Nephron (organoid): ENCODE data around the gene SEMA4G.

Source experiments
- H3K27ac Mint-ChIP-seq, 3 experiments: 2 replicates each; pipeline ENCODE4 v1.8.0; 2020; ENCODE audit warnings: mixed read lengths in 3 of 3, mild to moderate bottlenecking in 2 of 3, moderate library complexity in 1 of 3
- H3K27me3 Mint-ChIP-seq: 2 replicates; pipeline ENCODE4 v1.8.0; 2021; ENCODE audit warnings: low read depth, mild to moderate bottlenecking, moderate library complexity, mixed read lengths
- H3K36me3 Mint-ChIP-seq: 2 replicates; pipeline ENCODE4 v1.8.0; 2020; ENCODE audit warnings: low read depth, mixed read lengths
- H3K4me1 Mint-ChIP-seq: 2 replicates; pipeline ENCODE4 v1.8.0; 2020; ENCODE audit warnings: mixed read lengths
- H3K4me3 Mint-ChIP-seq, 3 experiments: 2 replicates each; pipeline ENCODE4 v1.8.0; 2020; ENCODE audit warnings: mild to moderate bottlenecking in 3 of 3, mixed read lengths in 3 of 3, moderate library complexity in 2 of 3
- H3K9me3 Mint-ChIP-seq: 2 replicates; pipeline ENCODE4 v1.8.0; 2020; ENCODE audit warnings: mixed read lengths
- TF ChIP-seq, protein P1 (sequence below), 3 experiments: fragments of 200-600 bp; sonication (generic); IDR thresholded peaks; one replicate each; pipeline ENCODE4 v1.5.0; 2021; ENCODE audit warnings: antibody characterized with exemption in 3 of 3; ENCODE audit not compliant: unreplicated experiment in 3 of 3

SEMA4G gene

DNA sequence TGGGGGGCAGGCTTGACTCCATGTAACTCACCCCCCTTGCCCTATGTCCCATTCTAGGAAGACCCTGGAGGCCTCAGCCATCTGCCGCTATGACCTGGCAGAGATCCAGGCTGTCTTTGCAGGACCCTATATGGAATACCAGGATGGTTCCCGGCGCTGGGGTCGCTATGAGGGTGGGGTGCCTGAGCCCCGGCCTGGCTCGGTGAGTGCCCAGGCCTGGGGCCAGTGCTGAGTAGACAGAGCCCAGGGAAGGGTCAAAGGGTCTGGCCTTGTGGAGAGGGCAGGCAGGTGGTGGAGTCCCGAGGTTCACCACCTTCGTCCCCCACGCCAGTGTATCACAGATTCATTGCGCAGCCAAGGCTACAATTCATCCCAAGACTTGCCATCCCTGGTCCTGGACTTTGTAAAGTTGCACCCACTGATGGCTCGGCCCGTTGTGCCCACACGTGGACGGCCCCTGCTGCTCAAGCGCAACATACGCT, 10.5 kb downstream of the SEMA4G start:
- Mint-ChIP-seq H3K9me3 (no peaks in the 10 kb centered on the region), H3K36me3 (peaks cover 40% of the 10 kb centered on the region), H3K4me1 (no peaks in the 10 kb centered on the region), H3K27ac (no peak overlapping the region), H3K4me3 (no peak overlapping the region), H3K27me3 (no peaks in the 10 kb centered on the region)
- TF ChIP-seq, protein P1, sequence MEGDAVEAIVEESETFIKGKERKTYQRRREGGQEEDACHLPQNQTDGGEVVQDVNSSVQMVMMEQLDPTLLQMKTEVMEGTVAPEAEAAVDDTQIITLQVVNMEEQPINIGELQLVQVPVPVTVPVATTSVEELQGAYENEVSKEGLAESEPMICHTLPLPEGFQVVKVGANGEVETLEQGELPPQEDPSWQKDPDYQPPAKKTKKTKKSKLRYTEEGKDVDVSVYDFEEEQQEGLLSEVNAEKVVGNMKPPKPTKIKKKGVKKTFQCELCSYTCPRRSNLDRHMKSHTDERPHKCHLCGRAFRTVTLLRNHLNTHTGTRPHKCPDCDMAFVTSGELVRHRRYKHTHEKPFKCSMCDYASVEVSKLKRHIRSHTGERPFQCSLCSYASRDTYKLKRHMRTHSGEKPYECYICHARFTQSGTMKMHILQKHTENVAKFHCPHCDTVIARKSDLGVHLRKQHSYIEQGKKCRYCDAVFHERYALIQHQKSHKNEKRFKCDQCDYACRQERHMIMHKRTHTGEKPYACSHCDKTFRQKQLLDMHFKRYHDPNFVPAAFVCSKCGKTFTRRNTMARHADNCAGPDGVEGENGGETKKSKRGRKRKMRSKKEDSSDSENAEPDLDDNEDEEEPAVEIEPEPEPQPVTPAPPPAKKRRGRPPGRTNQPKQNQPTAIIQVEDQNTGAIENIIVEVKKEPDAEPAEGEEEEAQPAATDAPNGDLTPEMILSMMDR (IDR thresholded peaks at IDR 0.05; ENCODE audit: unreplicated experiment in 3 of 3): no peak

DNA sequence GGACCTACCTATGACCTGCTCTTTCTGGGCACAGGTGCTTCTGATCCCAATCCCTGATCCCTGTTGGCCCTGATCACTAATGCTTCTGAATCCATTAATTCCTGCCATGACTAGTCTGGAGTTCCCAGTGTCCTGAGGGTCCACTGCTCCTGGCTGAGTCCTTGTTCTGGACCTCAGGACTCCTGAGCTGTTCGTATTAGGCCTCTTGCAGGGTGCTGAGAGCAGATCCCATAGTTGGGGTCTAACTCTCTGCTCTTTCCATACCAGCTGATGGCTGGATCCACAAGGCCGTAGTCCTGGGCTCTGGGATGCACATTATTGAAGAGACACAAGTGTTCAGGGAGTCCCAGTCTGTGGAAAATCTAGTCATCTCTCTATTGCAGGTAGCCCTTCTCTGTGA, 11.0 kb downstream of the SEMA4G start:
- Mint-ChIP-seq H3K27ac (no peak overlapping the region), H3K4me3 (no peak overlapping the region), H3K9me3 (no peaks in the 10 kb centered on the region), H3K27me3 (no peaks in the 10 kb centered on the region), H3K4me1 (no peaks in the 10 kb centered on the region), H3K36me3 (peaks cover 40% of the 10 kb centered on the region)
- TF ChIP-seq, protein P1 (IDR thresholded peaks at IDR 0.05; ENCODE audit: unreplicated experiment in 3 of 3): no peak

DNA sequence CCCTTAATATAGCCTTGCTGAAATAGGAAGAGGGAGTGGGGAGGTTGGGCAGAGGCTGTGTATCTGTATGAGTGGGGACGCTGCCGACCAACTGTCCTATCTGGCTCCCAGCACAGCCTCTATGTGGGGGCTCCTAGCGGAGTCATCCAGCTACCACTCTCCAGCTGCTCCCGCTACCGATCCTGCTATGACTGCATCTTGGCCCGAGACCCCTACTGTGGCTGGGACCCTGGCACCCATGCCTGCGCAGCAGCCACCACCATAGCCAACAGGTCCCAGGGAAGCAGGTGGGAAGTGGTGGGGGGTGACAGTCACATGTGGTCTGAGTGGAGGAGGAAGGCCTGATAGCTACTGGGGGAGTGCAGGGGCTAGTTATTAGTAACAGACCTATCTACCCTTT, 11.4 kb downstream of the SEMA4G start:
- H3K9me3 Mint-ChIP-seq: no peaks in the 10 kb centered on the region
- TF ChIP-seq, protein P1 (IDR thresholded peaks at IDR 0.05; ENCODE audit: unreplicated experiment in 3 of 3): no peak
- no peaks in the 10 kb centered on the region for H3K4me1 Mint-ChIP-seq
- no peaks in the 10 kb centered on the region for H3K27me3 Mint-ChIP-seq
- H3K36me3 Mint-ChIP-seq: peaks cover 40% of the 10 kb centered on the region
- no peak overlapping the region for H3K27ac Mint-ChIP-seq
- H3K4me3 Mint-ChIP-seq: no peak overlapping the region

DNA sequence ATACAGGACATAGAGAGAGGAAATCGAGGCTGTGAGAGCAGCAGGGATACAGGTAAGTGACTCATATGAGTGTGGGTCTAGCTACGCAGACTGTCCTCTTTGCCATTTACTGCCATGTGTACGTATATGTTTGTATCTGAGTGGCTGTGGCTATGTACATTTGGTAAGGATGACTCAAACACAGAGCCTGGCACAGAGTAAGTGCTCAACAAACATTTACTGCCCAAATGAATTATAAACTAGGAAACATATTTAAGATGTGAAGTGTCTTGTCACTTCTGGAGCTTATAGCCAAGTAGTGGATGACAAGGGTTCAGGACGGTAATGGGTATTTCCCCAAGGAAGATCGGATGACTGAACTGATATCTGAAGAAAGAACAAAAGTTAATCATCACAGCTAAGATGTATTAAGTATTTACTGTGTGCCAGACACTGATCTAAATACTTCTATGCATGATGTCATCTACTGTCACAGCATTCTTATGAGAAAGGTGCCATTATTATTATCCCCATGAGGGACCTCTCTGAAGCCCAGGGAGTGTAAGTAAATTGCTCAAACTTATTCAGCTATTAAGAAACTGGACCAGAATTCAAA, 12.0 kb downstream of the SEMA4G start:
- Mint-ChIP-seq H3K27me3 (no peaks in the 10 kb centered on the region), H3K4me1 (no peaks in the 10 kb centered on the region), H3K36me3 (peaks cover 37% of the 10 kb centered on the region), H3K9me3 (no peaks in the 10 kb centered on the region), H3K27ac (no peak overlapping the region), H3K4me3 (no peak overlapping the region)
- TF ChIP-seq, protein P1 (IDR thresholded peaks at IDR 0.05; ENCODE audit: unreplicated experiment in 3 of 3): no peak

DNA sequence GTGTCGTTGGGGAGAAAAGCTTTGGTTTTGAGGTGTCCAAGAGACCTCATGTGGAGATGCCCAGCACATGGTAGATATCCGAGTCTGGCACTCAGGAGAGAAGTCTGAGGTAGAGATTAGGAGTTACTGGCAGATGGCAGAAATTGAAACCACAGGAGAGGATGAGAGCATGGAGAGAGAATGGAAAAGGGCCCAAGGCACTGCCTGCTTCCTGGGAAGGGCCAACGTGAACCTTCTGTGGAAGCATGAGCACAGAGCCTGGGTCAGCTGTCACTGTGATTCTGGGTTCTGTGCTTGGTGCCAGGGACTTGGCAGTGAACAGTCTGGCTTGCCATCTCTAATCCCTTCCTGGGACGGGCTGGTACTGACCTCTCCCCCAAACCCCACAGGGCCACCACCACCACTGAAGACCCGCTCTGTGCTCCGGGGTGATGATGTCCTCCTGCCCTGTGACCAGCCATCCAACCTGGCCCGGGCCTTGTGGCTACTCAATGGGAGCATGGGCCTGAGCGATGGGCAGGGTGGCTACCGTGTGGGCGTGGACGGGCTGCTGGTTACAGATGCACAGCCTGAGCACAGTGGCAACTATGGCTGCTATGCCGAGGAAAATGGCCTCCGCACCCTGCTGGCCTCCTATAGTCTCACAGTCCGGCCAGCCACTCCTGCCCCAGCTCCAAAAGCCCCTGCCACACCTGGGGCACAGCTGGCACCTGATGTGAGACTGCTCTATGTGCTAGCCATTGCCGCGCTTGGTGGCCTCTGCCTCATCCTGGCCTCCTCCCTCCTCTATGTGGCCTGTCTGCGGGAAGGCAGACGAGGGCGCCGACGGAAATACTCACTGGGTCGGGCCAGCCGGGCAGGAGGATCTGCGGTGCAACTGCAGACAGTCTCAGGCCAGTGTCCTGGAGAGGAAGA, 13.9 kb downstream of the SEMA4G start:
- Mint-ChIP-seq H3K27me3 (no peaks in the 10 kb centered on the region), H3K36me3 (peaks cover 35% of the 10 kb centered on the region), H3K4me3 (peak overlapping the region in 1 of 3 experiments; percentile 55), H3K4me1 (peaks cover 10% of the 10 kb centered on the region), H3K27ac (no peak overlapping the region), H3K9me3 (no peaks in the 10 kb centered on the region)
- TF ChIP-seq, protein P1 (IDR thresholded peaks at IDR 0.05; ENCODE audit: unreplicated experiment in 3 of 3): no peak
